Stomach (tissue), 9 donors: ENCODE results near the gene IL1A. TPM values are rescaled to one million over a fixed set of nuclear protein-coding genes. Genes with fewer than 3 reads are reported as not detected.

ENCODE experiments used
- DNase-seq, 2 donors: peaks; one replicate each; pipeline versions ENCODE4 v3.0.0 to v3.0.0-alpha.2; 2013 to 2019
- H3K27ac ChIP-seq, 5 donors: fragments of 200-600 bp in 4 of 5; sonication (generic) in 4 of 5; one replicate each; pipeline ENCODE4 v1.5.1; 2013 to 2019; ENCODE audit warnings: mild to moderate bottlenecking in 1 of 5, moderate library complexity in 1 of 5
- H3K27me3 ChIP-seq, 3 donors: fragments of 200-600 bp; sonication (generic); one replicate each; pipeline ENCODE4 v1.5.1; 2017 to 2019; ENCODE audit warnings: mixed run types in 1 of 3
- H3K36me3 ChIP-seq, 4 donors: fragments of 200-600 bp; sonication (generic); 1 replicate in 3 of 4; 2 replicates in 1 of 4; pipeline ENCODE4 v1.5.1; 2016 to 2019
- H3K4me1 ChIP-seq, 4 donors: fragments of 200-600 bp; sonication (generic); one replicate each; pipeline ENCODE4 v1.5.1; 2016 to 2019
- H3K4me3 ChIP-seq, 4 donors: fragments of 200-600 bp; sonication (generic) in 3 of 4; one replicate each; pipeline ENCODE4 v1.5.1; 2016 to 2019; ENCODE audit warnings: mild to moderate bottlenecking in 1 of 4
- H3K9me3 ChIP-seq, 4 donors: fragments of 200-600 bp; sonication (generic); one replicate each; pipeline ENCODE4 v1.5.1; 2016 to 2019
- EP300 ChIP-seq: sonication (generic); formaldehyde crosslinking; IDR thresholded peaks from one replicate; pipeline ENCODE4 v1.6.1; 2017; ENCODE audit warnings: antibody characterized with exemption
- POLR2A ChIP-seq, 4 donors: fragments of 450-650 bp; IDR thresholded peaks; one replicate each; pipeline ENCODE4 v1.6.1; 2016; ENCODE audit warnings: antibody characterized with exemption in 4 of 4, control low read depth in 2 of 4, mild to moderate bottlenecking in 1 of 4, moderate library complexity in 1 of 4
- POLR2AphosphoS5 ChIP-seq, 3 donors: sonication (generic); formaldehyde crosslinking; IDR thresholded peaks; one replicate each; pipeline ENCODE4 v1.6.1; 2016; ENCODE audit warnings: antibody characterized with exemption in 3 of 3
- WGBS, 5 donors: extraction: QIAGEN DNeasy Blood & Tissue Kit in 3 of 5; methylation state at CpG; one replicate each; pipeline versions ENCODE4 v1.1.5 to v1.1.7; 2013 to 2018; 5-methylcytosine and 5-hydroxymethylcytosine counted together
- intact Hi-C: fragments of 100-400 bp; cut with DNase I; formaldehyde crosslinking; loops from one replicate; pipeline ENCODE4 v1.15.1; 2023; ENCODE audit warnings: low total_unique reads
- polyA plus RNA-seq, 3 donors: library from polyadenylated mRNA; stranded (reverse); fragments of 200-250 nt; gene quantifications; one replicate each; pipeline ENCODE4 v1.2.3, GENCODE V29; 2013
- total RNA-seq, 5 donors: library from RNA; depleted of rRNA; stranded (reverse); fragments of >200 nt; gene quantifications; one replicate each; pipeline versions ENCODE4 v1.1.0 to v1.2.3, GENCODE V29; 2014 to 2016
- TF ChIP-seq, protein P1 (sequence below), 7 experiments: fragments of 450-650 bp in 4 of 7; fragments of 200-600 bp in 3 of 7; sonication (generic) in 3 of 7; IDR thresholded peaks; one replicate each; pipeline ENCODE4 v1.5.1; 2016 to 2019; ENCODE audit warnings: antibody characterized with exemption in 7 of 7, control low read depth in 2 of 7, mild to moderate bottlenecking in 1 of 7
- donor health status: healthy with polysubstance abuse.
- donor health status: Bipolar disorder and iron deficiency.
- donor health status: healthy.

IL1A gene
- total and polyA plus RNA-seq, 8 donors = 0.44 to 2.5 TPM; not detected in 6

DNA sequence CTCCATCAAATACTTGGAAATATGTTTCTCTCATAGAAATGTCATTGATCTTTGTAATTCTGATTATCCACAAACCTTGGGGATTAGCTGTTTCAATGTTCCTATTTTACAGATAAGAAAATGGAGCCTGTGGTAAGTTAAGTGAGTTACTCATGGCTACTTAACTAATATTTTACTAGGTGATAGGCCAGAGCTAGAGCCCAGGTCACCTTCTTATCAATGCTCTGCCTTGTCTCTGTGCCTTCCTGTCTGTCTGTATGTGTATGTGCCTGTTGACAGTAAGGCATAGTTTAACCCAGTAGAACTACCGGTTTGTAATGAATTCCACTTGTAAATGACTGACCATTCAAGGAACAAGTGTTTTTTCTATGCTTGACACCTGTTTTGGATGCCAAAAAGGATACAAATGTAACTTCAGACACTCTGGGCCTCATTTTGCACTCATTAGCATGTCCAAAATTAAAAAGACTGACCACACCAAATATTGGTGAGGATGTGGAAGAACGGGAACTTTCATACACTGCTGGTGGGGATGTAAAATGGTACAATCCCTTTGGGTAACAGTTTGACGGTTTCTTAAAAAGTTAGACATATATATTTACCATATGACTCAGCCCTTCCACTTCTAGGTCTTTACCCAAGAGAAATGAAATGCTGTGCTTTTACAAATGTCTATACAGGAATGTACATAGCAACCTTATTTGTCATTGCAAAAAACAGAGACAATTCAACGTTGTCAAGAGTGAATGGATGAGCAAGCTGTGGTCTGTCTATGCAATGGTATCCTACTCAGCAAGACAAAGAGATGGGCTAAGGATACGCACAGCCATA lies 19.6 kb upstream of the IL1A start:
- no peaks in the 10 kb centered on the region for H3K27me3 ChIP-seq
- peaks cover 0 to 7% (median 0%) of the 10 kb centered on the region in 4 donors for H3K9me3 ChIP-seq
- H3K4me1 ChIP-seq = no peaks in the 10 kb centered on the region
- no peak for TF ChIP-seq POLR2A (IDR thresholded peaks at IDR 0.05)
- TF ChIP-seq, protein P1, sequence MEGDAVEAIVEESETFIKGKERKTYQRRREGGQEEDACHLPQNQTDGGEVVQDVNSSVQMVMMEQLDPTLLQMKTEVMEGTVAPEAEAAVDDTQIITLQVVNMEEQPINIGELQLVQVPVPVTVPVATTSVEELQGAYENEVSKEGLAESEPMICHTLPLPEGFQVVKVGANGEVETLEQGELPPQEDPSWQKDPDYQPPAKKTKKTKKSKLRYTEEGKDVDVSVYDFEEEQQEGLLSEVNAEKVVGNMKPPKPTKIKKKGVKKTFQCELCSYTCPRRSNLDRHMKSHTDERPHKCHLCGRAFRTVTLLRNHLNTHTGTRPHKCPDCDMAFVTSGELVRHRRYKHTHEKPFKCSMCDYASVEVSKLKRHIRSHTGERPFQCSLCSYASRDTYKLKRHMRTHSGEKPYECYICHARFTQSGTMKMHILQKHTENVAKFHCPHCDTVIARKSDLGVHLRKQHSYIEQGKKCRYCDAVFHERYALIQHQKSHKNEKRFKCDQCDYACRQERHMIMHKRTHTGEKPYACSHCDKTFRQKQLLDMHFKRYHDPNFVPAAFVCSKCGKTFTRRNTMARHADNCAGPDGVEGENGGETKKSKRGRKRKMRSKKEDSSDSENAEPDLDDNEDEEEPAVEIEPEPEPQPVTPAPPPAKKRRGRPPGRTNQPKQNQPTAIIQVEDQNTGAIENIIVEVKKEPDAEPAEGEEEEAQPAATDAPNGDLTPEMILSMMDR (IDR thresholded peaks at IDR 0.05) = no peak
- no peak for TF ChIP-seq POLR2AphosphoS5 (IDR thresholded peaks at IDR 0.05)
- TF ChIP-seq EP300 = no peak
- H3K36me3 ChIP-seq = no peaks in the 10 kb centered on the region
- intact Hi-C loops = no loop called here
- WGBS, 5 donors = 58 to 76% (median 63%) methylated on average over 5 of the region's 5 CpGs
- H3K4me3 ChIP-seq = no peak overlapping the region
- H3K27ac ChIP-seq = no peak overlapping the region
- DNase-seq = peak in 1 of 2 donors; percentile 25

DNA sequence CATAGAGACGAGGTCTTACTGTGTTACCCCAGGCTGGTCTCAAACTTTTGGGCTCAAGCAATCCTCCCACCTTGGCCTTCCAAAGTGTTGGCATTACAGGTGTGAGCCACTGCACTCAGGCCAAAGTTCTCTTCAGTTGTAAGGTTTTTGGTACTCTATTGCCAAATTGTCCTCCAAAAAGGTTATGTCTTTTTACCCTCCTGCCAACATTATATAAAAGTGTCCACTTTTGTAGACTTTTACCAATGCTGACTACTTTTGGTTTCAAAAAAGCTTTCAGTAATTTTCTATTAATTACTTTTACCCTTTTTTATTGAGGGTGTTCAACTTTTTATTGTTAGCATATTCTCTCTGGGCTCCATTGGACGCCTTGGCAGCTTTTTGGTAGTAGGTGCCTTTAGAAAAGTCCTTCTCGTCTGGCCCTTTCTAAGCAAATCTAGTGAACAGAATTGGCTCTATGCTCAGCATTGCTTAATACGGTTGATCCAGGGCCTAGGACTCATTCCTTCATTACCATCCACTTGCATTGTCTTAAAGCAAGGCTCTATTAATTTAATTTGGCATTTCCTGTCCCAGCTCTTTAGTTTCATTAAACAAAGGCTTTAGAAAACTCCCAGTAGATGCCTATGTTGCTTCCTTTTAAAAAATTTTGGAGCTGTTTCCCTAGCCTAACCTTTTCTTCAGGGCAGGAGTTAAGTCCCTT lies 16.7 kb upstream of the IL1A start:
- TF ChIP-seq, protein P1 (IDR thresholded peaks at IDR 0.05) = no peak
- TF ChIP-seq POLR2AphosphoS5 (IDR thresholded peaks at IDR 0.05) (no peak), POLR2A (IDR thresholded peaks at IDR 0.05) (no peak), EP300 (no peak)
- WGBS, 5 donors = 76 to 92% (median 88%) methylated on average over 4 of the region's 4 CpGs
- H3K27me3 ChIP-seq = no peaks in the 10 kb centered on the region
- intact Hi-C loops = no loop called here
- no peak for DNase-seq
- no peaks in the 10 kb centered on the region for H3K36me3 ChIP-seq
- no peak overlapping the region for H3K4me3 ChIP-seq
- H3K27ac ChIP-seq = no peak overlapping the region
- H3K9me3 ChIP-seq = no peaks in the 10 kb centered on the region
- no peaks in the 10 kb centered on the region for H3K4me1 ChIP-seq

DNA sequence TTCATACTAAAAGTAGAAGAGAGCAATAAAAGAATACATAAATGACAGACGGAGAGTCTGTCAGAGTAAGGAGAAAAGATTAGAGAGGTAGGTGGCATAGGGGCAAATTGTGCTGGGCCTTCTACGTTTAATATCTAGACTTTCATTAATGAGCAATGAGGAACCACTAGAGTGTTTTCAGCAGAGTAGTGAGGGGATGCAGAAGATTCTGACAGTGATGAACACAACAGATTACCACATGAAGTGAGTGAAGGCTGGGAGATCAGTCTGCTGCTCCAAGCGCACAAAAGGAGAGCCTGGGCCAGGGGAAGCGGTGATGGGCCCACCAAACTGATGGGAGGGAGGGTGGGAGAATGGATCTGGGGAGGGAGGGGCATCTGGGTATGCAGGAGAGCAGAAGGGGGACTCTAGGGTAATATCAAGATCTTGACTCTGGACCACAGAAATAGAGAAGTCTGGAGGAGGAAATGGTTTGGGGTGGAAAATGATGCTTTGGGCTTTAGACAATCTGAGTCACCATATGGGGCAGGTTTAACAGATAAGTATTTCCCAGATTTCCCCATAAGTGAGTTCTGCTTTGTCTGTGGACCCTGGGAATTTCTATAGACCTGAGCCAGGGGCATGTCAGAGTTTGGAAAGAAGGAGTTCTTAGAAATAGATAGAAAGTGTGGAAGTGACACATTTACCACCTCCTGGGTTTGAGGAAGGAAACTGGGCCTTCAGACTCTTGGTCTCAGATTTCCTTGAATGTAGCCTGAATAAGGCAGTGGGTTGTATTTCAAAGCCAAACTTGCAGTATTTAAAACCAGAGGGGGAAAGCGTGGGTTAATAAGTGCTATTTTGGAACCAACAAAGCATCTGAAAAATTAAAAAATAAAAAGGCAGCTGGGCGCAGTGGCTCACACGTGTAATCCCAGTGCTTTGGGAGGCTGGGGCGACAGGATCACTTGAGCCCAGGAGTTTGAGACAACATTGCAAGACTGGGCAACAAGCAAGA lies 15.0 kb upstream of the IL1A start:
- Histone ChIP-seq H3K36me3 (no peaks in the 10 kb centered on the region), H3K9me3 (no peaks in the 10 kb centered on the region), H3K4me3 (no peak overlapping the region), H3K4me1 (peaks cover 0 to 3% (median 0%) of the 10 kb centered on the region in 4 donors), H3K27ac (no peak overlapping the region), H3K27me3 (no peaks in the 10 kb centered on the region)
- 74 to 86% (median 77%) methylated on average over 8 of the region's 8 CpGs for WGBS, 5 donors
- intact Hi-C loops = no loop called here
- TF ChIP-seq POLR2AphosphoS5 (IDR thresholded peaks at IDR 0.05) = no peak
- TF ChIP-seq POLR2A (IDR thresholded peaks at IDR 0.05) = no peak
- TF ChIP-seq EP300 = no peak
- TF ChIP-seq, protein P1 (IDR thresholded peaks at IDR 0.05) = no peak
- no peak for DNase-seq

DNA sequence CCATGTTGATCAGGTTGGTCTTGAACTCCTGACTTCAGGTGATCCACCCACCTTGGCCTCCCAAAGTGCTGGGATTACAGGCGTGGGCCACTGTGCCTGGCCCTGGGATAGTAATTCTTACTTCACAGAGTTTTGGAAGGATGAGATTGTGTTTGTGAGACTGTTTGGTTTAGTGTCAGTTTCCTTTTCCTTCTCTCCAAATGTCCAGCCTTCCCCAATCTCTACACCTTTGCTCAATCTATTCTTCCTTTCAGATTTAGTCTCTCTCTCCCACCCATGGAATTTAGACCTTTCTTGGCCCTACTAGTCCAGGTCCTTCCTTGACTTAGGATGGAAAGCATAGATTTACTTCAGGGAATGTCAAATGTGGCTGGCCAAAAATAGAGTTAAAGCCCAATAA lies 12.2 kb upstream of the IL1A start:
- no peak for TF ChIP-seq EP300
- TF ChIP-seq, protein P1 (IDR thresholded peaks at IDR 0.05) = no peak
- TF ChIP-seq POLR2A (IDR thresholded peaks at IDR 0.05) = no peak
- TF ChIP-seq POLR2AphosphoS5 (IDR thresholded peaks at IDR 0.05) = no peak
- H3K27ac ChIP-seq = no peak overlapping the region
- H3K27me3 ChIP-seq = no peaks in the 10 kb centered on the region
- 0 to 47% (median 0%) methylated on average over 1 of the region's 1 CpG for WGBS, 5 donors
- H3K4me1 ChIP-seq = peaks cover 0 to 8% (median 0%) of the 10 kb centered on the region in 4 donors
- DNase-seq = no peak
- intact Hi-C loops = no loop called here
- H3K4me3 ChIP-seq = no peak overlapping the region
- H3K9me3 ChIP-seq = no peaks in the 10 kb centered on the region
- H3K36me3 ChIP-seq = no peaks in the 10 kb centered on the region
